HG02981 (cell line): ENCODE data around the gene VAX1.
"Not testable (repeated sequence)": the region's sequence is repeated elsewhere in the genome, so short reads cannot be mapped to it uniquely, and the experiment has no call there.

Source experiments
- ATAC-seq: cut with Tn5 transposase; IDR thresholded peaks from one replicate; pipeline ENCODE4 v1.9.1; 2021; ENCODE audit warnings: mild to moderate bottlenecking, moderate library complexity; ENCODE audit not compliant: unreplicated experiment

VAX1 gene

GRCh38 chr10:117136391-117136975, 1.6 kb downstream of the VAX1 start:
- ATAC-seq = no peak

DNA sequence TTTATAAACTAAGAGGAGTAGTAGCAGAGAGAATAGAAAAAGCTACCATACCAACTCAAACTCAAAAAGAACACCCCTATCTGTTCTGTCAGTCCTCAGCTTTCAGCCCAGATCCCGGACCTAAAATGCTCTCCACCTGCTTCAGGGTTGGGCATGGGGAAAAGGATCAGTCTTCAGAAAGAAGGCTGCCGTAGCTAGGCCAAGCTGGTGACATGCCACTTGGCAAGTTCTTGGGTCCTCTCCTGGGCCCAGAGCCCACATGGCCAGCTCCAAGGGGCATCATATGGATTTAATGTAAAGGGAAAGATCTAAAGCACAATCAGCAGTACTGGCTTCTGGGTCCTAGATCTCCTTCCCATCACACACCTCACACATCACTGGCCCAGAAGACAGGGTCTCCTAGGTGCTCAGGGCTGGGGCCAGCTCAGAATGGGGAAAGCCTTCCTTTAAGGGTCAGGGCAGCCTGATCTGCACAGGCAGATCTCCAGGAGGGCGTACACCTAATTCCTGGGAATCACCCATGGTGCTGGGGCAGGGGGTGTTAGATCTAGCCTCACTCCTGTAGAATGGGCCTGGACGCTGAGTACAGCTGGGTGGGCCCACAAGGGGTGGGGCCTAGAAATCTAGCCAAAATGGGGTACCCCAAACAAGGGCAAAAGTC, 2.5 kb downstream of the VAX1 start:
- ATAC-seq = no peak

GRCh38 chr10:117135026-117135372, 3.1 kb downstream of the VAX1 start:
- ATAC-seq = no peak

DNA sequence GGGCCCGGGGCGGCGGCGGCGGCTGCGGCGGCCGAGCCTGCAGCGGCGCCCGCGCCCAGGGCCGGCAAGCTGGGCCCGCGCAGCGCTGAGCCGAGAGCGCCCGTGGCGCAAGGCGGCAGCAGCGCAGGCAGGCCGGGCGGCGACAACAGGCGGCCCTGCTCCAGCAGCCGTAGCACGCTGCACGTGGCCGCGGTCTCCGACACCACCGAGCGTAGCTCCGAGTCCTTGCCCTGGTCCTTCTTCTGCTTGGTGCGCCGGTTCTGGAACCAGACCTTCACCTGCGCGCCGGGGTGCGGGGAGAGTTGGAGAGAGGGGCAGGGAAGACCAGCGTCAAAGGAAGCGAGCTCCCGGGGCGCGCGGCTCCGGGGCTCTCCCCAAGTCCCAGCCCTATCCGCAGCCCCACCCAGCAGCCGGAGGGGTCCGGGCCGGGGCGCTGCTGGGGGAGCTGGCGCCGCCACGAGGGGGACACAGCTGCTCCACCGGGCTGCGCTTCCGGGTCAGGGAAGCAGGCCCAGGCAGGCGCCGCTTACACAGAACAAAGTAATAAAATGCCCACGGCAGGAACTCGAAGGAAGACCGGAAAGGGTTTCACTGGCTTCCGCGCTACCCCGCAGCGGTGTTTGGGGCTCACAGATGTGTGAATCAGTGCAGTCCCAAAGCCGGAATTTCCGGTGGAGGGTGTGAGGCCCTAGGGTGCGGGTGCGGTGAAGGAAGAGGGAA, 3.6 kb downstream of the VAX1 start:
- no peak for ATAC-seq

GRCh38 chr10:117134056-117134305, 4.1 kb downstream of the VAX1 start:
- no peak for ATAC-seq

- no peak for ATAC-seq
Measured at GRCh38 chr10:117133273-117134055, 4.6 kb downstream of the VAX1 start.

DNA sequence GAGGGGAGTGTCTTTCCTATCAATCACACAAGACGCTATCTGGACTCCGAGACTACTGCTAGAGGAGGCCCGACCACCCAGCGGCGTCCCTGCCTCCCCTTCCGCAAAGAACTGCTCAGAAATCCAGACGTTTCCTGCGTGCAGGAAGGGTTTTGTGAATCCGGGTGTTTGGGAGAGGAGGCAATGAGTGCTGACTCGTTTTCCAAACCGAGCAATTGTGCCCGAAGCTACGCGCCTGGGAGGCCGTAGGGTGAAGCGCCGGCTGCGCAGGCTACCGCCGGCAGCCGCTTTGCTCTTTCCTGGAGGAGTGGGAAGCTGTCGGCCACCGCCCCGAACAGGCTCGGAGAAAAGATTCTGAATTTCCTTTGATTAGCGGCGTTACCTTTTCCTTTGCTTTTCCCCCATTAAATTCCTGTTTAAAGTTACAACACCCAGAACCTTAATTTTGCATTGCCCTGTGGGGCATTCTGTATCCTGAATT, 5.3 kb downstream of the VAX1 start:
- no peak for ATAC-seq

DNA sequence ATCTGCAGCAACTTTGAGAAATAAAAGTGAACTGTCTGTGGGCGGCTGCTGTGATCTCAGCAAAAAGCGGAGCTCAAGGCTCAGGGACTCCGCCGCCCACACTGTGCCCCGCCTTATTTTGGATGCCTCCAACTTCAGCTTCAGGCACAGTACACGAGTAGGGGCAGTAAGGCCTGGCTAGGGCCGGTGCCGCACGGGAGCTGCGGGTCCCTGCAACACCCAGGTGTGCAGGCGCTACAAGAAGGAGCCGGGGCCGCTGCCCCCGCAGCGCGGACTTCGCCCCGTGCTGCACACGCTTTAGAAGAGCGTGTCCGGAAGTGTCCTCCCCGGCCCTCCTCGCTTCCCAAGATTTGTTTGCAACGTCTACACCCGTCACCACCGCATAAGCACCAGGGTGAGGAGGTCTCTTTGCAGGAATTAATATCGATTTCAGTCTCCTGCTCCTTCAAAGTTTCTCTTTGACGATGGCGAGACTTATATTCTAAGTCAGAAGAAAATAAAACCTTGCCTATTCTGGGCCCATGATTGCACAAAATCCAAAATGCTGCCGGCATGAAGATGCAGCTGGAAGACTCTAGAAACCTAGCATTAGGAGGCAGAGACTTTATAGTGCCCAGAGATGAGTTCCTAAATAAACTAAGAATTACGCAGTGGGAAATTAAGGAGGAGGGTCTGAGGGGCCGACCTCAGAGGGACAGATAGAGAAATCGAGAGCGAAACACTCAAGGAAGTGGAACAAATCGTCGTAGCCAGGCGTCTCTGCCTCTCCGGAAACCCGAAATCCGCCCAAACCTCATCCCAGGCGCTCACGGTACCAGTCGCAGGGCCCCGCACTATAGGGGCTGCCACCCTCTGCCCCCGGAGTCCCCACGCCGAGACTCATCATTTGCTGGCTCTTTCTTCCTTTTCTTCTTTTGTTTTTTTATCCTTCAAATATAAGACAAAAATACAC, 6.4 kb downstream of the VAX1 start:
- ATAC-seq = no peak

- ATAC-seq = no peak
Measured at GRCh38 chr10:117130862-117131375, 7.2 kb downstream of the VAX1 start.

DNA sequence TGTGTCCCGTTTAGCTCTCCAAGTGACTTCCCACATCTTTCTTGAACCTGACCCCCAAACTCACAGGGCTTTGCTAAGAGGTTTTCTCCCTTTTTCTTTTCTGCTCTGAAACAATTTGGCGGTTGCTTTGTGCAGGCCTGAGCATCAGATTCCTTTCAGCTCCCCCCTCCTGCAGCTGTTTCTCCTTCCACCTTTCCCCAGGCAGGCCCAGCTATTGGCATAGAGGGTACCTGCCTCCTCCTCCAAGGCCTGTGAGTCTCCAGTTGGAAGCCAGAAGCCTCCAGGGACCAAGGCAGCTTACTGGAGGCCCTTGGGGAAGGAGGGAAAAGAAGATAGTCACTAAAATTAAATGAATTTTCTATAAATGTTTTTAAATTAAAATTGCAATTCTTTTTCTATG, 7.7 kb downstream of the VAX1 start:
- ATAC-seq = no peak

DNA sequence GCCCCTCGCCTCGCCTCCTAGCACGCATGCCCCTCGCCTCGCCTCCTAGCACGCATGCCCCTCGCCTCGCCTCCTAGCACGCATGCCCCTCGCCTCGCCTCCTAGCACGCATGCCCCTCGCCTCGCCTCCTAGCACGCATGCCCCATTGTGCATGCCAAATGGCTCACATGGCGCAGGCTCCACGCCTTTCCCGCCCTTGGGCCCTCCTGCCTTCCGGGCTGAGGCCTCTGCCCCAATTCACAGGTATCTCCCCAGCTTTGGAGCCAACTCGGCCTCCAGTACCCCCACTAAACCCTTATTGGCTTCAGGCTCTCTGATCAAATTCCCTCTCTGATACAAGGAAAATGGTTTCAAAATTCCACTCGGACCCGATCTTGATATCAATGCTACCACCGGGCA, 11.4 kb downstream of the VAX1 start:
- ATAC-seq = not testable (repeated sequence)

GRCh38 chr10:117126034-117126433, 12.0 kb downstream of the VAX1 start:
- ATAC-seq = no peak

GRCh38 chr10:117112220-117112619, 25.9 kb downstream of the VAX1 start:
- no peak for ATAC-seq

GRCh38 chr10:117107238-117107637, 30.8 kb downstream of the VAX1 start:
- ATAC-seq = no peak

DNA sequence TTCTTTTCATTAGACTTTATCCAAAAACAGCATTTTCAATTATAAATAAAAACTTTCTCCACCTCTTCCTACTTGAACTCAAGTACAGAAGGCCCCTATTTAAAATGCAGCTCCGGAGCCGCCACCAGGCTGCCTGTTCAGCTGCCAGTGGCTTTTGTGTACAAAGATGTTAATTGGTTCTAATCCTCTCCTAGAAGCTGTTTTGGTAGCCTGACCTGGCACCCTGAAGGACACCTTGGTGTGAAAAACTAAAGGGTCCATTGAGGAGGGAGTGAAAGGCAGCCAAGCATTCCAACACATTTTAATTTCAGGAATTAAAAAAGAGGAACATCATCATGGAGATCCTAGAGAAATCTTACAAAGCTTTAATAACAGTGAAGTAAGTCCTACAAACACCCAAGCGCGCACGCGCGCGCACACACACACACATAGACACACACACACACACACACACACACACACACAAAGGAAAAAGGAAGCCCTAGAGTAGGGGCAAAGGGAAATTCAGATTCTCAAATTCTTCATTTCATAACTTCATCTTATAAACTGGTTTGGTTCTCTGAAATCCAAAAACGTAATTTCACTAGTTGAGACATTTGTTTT, 41.4 kb downstream of the VAX1 start:
- ATAC-seq = no peak

DNA sequence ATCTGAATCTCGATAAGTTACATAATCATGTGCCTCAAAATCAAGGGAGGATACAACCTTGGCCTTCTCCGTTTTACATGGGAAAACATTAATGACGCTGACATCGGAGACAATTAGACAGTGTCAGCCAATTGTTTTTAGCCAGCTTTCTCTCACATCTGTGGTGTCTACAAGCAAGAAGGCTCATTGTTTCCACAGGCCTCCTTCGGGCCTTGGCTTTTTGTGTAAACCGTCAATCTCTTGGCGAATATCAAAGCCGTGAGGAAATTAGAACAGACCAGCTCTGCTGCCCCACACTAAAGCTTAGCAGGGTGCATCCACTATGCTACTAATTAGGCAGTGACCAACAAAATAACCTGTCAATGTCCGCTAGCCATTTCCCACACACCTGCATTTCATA, 43.2 kb downstream of the VAX1 start:
- ATAC-seq = no peak

DNA sequence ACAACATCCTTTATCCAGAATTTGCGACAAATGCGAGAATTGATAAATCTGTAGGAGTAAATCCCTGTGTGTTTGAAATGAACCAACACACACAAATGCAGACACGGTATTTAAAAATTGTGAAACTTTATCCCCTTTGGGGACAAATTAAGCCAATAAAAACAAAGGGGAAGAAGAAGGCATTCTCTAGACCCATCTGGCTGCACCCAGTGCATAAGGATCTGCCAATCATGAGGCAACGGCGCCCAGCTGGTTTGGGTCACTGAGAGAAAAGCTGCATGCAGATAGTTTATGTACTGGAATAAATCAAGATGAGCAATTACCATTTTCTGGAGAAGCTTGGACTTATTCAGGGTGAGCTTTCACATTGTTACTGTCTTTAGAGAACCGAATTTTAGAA, 45.7 kb downstream of the VAX1 start:
- no peak for ATAC-seq

GRCh38 chr10:117090834-117091233, 47.2 kb downstream of the VAX1 start:
- no peak for ATAC-seq

GRCh38 chr10:117087521-117087920, 50.5 kb downstream of the VAX1 start:
- ATAC-seq = no peak

DNA sequence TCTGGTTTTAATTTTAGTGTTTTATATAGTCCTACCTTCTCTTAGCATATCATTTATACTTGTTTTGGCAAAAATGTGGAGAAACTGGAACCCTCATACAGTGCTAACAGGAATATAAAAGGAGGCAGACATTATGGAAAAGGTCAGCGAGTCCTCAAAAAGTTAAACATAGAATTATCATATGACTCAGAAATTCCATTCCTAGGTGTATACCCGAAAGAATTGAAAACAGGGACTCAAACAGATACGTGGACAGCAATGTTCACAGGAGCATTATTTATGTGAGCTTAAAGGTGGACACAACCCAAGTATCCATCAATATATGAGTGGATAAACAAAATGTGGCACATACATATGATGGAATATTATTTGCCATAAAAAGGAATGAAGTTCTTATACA, 51.5 kb downstream of the VAX1 start:
- no peak for ATAC-seq
